GM21515 (cell line): ENCODE data around the gene IWS1.
"Not testable (repeated sequence)": the region's sequence is repeated elsewhere in the genome, so short reads cannot be mapped to it uniquely, and the experiment has no call there.

Source experiments
- ATAC-seq: cut with Tn5 transposase; IDR thresholded peaks from one replicate; pipeline ENCODE4 v1.9.1; 2021; ENCODE audit not compliant: unreplicated experiment

IWS1 gene

GRCh38 chr2:127561371-127561770, 35.1 kb upstream of the IWS1 start:
- no peak for ATAC-seq

DNA sequence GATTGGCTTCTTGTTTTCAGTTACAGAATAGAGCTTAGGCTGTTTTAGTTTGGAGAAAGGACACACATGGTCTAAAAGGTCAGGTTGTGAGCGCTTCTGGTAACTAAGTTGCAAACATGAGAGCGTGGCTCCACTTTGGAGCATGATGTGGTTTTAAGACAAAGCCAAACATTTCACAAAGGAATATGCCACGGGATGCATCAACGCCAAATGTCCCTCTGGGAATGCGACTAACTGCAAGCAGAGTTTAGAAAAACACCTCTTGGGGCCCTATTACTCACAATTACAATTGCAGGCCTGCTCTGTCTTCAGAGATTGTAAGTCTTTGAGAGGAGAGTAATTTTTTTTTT, 34.6 kb upstream of the IWS1 start:
- ATAC-seq, result no peak

DNA sequence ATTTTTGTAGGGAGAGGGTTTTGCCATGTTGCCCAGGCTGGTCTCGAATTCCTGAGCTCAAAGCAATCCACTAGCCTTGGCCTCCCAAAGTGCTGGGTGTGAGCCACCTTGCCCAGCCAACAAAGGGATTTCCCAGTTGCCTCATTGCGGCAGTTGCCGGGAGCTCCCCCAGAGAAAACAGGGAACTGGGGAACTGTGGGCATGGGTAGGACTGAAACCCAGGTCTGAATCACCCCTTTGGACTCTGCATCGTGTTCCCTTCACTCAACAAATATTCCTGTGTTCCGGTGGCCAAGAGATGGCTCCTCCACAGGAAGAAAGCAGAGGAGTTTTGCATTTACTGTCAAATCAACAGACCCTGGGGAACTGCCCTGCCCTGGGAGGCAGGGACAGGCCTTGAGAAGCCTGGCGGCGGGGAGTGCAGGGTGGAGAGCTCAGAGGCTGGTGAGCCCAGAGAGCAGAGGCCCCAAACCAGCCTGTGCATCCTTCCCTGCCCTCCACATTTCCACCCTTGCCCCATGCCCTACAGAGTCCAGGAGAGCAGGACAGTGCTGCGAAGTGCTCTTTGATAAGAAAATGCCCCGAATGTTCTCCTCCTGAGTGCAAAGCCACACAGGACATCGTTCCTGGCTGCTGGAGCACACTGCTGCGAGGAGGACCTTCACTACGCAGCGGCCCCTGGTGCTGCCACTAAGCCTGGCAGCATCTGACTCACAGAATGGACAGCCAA, 34.1 kb upstream of the IWS1 start:
- ATAC-seq, result no peak

DNA sequence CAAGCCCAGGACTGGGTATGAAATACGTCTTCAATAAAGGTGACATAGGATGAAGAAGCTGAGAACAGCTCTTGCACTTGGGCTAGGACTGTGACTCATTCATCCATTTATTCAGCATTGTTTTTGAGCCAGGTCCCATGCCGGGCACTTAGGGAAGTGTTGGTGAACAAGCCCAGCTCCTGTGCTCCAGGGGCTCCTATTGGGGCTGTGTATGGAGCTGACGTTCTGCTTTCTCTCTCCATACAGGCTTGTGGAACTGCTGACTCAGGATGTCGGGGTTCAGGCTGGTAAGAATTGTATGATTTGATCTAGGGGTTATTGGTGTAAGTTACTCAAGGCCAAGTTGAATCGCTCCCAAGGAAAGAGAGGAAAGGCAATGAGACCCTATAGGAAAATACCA, 33.2 kb upstream of the IWS1 start:
- no peak for ATAC-seq

DNA sequence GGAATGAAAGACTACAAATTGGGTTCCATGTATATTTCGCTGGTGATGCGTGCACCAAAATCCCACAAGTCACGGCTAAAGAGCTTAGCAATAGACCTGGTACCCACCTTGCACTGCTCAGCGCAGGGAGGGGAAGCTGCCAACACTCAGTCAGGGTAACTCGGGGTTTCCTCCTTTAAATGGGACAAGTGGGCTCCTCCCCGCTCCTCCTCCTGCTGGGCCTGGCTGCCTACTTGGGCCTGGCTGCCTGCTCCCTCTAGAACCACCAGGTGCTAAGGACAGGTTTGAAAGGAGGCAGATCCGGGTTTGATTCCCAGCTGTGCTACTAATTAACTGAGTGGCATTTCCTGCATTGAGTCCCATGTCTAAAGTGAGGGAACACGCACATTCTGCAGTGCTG, 32.6 kb upstream of the IWS1 start:
- no peak for ATAC-seq

- no peak for ATAC-seq
These were observed 26.6 kb upstream of the IWS1 start for GRCh38 chr2:127552846-127553245.

GRCh38 chr2:127552336-127552735, 26.0 kb upstream of the IWS1 start:
- no peak for ATAC-seq

GRCh38 chr2:127551221-127551930, 25.1 kb upstream of the IWS1 start:
- no peak for ATAC-seq

DNA sequence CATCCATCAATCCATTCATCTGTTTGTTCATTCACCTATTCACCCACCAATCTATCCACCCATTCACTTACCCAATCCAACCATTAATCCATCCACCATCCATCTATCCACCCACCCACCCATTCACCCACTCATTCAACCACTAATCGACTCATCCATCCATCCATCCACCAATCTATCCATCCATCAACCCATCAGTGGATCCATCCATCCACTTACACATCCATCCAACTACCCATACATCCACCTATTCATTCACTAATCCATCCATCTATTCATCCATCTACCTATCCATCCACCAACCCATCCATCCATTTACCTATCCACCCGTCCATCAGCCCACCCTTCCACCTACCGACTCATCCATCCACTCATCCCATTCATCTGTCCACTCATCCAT, 20.5 kb upstream of the IWS1 start:
- ATAC-seq, result no peak

GRCh38 chr2:127545796-127546195, 19.5 kb upstream of the IWS1 start:
- ATAC-seq, result no peak

GRCh38 chr2:127545189-127545588, 18.9 kb upstream of the IWS1 start:
- no peak for ATAC-seq

- not testable (repeated sequence) for ATAC-seq
These were observed 16.8 kb upstream of the IWS1 start for GRCh38 chr2:127543013-127543501.

DNA sequence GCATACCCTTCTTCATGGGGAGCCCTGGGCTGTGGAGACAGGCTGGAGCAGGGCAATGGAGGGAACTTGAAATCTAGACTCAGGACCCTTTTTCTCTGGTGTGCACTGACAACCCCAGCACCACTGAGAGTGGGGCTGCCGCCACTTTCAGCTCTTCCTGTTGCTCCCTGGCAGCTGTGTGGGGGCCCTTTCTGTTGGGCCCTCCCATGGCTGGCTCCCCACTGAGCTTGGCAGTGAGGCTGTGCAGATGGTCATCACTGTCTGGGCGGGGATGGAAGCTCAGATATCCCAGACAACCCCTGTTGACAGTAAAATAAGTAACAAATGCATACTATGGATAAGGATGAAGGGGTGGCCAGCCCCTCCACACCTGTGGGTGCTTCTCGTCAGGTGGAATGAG, 15.9 kb upstream of the IWS1 start:
- ATAC-seq, result no peak

DNA sequence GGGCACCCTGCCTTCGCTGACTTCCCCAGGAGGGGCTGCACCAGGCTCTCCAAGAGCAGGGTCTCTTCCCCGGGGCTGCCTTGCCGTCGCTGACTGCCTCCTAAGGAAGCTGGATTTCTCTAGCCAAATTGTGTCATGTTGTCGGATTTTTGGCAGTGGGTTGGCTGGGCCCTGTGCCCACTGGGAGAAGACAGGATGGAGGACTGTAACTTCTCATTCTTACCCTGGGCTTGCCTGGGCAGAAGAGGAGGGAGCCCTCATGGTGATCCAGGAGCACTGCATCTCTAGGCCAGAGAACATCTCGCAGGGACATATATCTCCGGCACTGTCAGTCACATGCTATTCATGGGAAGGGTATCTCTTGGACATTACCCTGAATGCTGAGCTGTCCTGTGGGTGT, 15.5 kb upstream of the IWS1 start:
- no peak for ATAC-seq

- ATAC-seq, result no peak
These were observed 11.4 kb upstream of the IWS1 start for GRCh38 chr2:127537644-127538043.

DNA sequence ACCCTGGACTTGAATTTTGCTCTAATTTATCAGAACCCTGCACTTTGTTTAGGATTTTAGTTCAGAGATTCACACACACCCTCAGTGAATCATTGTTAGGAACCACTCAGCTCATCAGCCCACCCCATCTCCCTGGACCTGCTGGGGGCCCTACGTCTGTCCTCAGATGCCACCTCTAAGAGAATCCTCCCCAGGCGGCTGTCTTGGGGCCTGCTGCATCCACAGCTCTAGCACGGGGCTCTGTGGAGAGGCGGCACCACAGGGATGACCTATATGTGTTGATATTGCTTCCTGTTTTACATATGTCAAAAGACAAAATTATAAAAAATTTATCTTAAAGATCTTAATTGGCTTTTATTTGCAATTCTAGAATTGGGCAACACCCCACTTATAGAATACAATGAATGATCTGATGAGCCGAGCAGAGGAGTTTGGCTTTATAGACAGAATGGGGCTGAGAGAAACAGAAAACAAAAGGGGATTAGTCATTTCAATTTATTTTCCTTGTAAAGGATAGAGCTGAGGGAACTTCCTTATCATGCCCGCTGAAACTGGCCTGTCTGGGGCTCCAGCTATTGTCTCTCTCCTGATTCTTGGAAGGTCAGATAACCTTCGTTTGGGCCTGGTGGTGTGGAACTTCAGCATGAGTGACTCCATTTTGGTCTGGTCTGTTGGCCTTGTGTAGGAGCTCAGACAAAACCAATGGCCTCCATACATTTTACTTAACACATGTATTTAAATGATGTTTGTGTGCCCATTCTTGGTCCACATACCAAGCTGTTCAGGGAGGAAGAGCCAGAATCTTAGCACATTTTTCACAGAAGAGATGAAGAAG, 10.6 kb upstream of the IWS1 start:
- ATAC-seq, result no peak

- no peak for ATAC-seq
These were observed 9.6 kb upstream of the IWS1 start for GRCh38 chr2:127535918-127536317.

- no peak for ATAC-seq
These were observed 9.2 kb upstream of the IWS1 start, which contains the start of gene MYO7B for GRCh38 chr2:127535422-127535901. Gene MYO7B, plus strand, starts transcription at chr2:127535683. Its CDS starts 24,040 bp downstream, at chr2:127559723.

GRCh38 chr2:127532296-127532695, 6.0 kb upstream of the IWS1 start:
- no peak for ATAC-seq

DNA sequence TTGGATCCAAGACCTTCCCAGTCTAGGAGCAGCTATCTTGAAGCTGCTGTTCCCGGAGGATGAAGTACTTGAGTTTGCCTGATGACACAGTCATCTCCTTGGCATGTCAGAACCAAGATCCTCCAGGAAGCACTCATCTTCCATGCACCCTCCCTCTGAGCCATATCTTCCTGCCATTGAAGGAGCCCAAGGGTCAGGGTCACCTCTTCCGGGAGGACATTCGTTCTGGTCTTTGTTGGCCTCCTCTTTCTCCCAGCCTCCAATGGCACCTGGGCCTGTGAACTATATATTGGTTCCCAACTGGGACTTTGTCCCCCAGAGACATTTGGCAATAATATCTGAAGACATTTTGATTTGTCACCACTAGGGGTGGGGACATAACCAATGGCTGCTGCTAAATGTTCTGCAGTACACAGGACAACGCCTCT, 4.9 kb upstream of the IWS1 start:
- no peak for ATAC-seq
